H1 (cell line): ENCODE data around the gene TIGD1. TPM values are rescaled to one million over a fixed set of nuclear protein-coding genes. Genes with fewer than 3 reads are reported as not detected.
"Not testable (repeated sequence)": the region's sequence is repeated elsewhere in the genome, so short reads cannot be mapped to it uniquely, and the experiment has no call there.

ENCODE experiments used
- CTCF ChIA-PET: fragments of 300-600 bp; sonication (Branson Sonifier 250); formaldehyde crosslinking; loops from one replicate; lab custom pipeline; 2021; ENCODE audit not compliant: partially characterized antibody; lab: Charles Lee
- POLR2A ChIA-PET: fragments of 300-600 bp; sonication (Branson Sonifier 250); formaldehyde crosslinking; loops from one replicate; lab custom pipeline; 2021; ENCODE audit warnings: inconsistent platforms; ENCODE audit not compliant: partially characterized antibody; lab: Charles Lee
- DNase-seq, 2 experiments: peaks; one replicate each; pipeline versions ENCODE4 v3.0.0 to v3.0.0-alpha.2; 2010 to 2022; ENCODE audit warnings: low spot score in 2 of 2, low read depth in 1 of 2, mixed read lengths in 1 of 2
- FAIRE-seq: peaks from 2 replicates; lab custom pipeline; 2011; peaks lifted over from hg19 to GRCh38; lab: Jason Lieb, UNC
- H2AFZ ChIP-seq: 2 replicates; pipeline ENCODE4 v1.8.1; 2012; ENCODE audit warnings: low read length, inconsistent platforms
- H2AK5ac ChIP-seq: 2 replicates; pipeline ENCODE4 v1.6.1; 2013; ENCODE audit warnings: low read depth, low read length
- H2BK120ac ChIP-seq: replicated peaks from 2 replicates; pipeline ENCODE3; 2013; ENCODE audit warnings: low read depth, low read length, inconsistent platforms
- H2BK12ac ChIP-seq: 2 replicates; pipeline ENCODE4 v1.6.1; 2013; ENCODE audit warnings: low read depth, low read length
- H2BK15ac ChIP-seq: 2 replicates; pipeline ENCODE4 v1.6.1; 2013; ENCODE audit warnings: low read length
- H2BK20ac ChIP-seq: 2 replicates; pipeline ENCODE4 v1.6.1; 2013; ENCODE audit warnings: low read length
- H2BK5ac ChIP-seq: 2 replicates; pipeline ENCODE4 v1.6.1; 2013; ENCODE audit warnings: low read depth, low read length
- H3K14ac ChIP-seq: 2 replicates; pipeline ENCODE4 v1.6.1; 2013; ENCODE audit warnings: inconsistent platforms; ENCODE audit not compliant: insufficient read length
- H3K18ac ChIP-seq: 2 replicates; pipeline ENCODE4 v1.6.1; 2013; ENCODE audit warnings: low read length; ENCODE audit errors: extremely low read depth
- H3K23ac ChIP-seq: 2 replicates; pipeline ENCODE4 v1.6.1; 2013; ENCODE audit warnings: inconsistent platforms; ENCODE audit not compliant: insufficient read length
- H3K23me2 ChIP-seq: 2 replicates; pipeline ENCODE4 v1.6.1; 2013; ENCODE audit warnings: low read depth, low read length
- H3K27ac ChIP-seq: 2 replicates; pipeline ENCODE4 v1.6.1; 2011; ENCODE audit warnings: low read depth, low read length, inconsistent platforms
- H3K27me3 ChIP-seq, 4 experiments: replicated peaks in 1 of 4; 1 replicate in 1 of 4; 2 replicates in 3 of 4; pipeline versions ENCODE4 v1.6.1 to v1.8.1; 2011 to 2013; ENCODE audit warnings: low read length in 3 of 4, mild to moderate bottlenecking in 3 of 4, inconsistent platforms in 2 of 4, mixed read lengths in 2 of 4, moderate library complexity in 1 of 4; ENCODE audit not compliant: control insufficient read depth in 3 of 4, insufficient read depth in 3 of 4; ENCODE audit errors: extremely low read depth in 1 of 4
- H3K36me3 ChIP-seq, 4 experiments: 2 replicates each; pipeline versions ENCODE4 v1.6.1 to v1.8.1; 2011 to 2013; ENCODE audit warnings: mild to moderate bottlenecking in 4 of 4, low read length in 3 of 4, moderate library complexity in 2 of 4, control low read depth in 1 of 4, inconsistent platforms in 1 of 4; ENCODE audit not compliant: insufficient read depth in 4 of 4, control insufficient read depth in 2 of 4
- H3K4ac ChIP-seq: replicated peaks from 2 replicates; pipeline ENCODE3; 2013; ENCODE audit warnings: low read length, low read depth, mixed read lengths, inconsistent platforms; ENCODE audit not compliant: insufficient read length
- H3K4me1 ChIP-seq, 4 experiments: replicated peaks in 1 of 4; 1 replicate in 1 of 4; 2 replicates in 3 of 4; pipeline versions ENCODE4 v1.6.1 to v1.8.1; 2011 to 2013; ENCODE audit warnings: low read length in 3 of 4, inconsistent platforms in 2 of 4, mixed read lengths in 1 of 4; ENCODE audit not compliant: insufficient read depth in 4 of 4, control insufficient read depth in 3 of 4
- H3K4me2 ChIP-seq, 2 experiments: 2 replicates each; pipeline versions ENCODE4 v1.6.1 to v1.8.1; 2011 to 2013; ENCODE audit warnings: low read depth in 2 of 2, low read length in 2 of 2, control low read depth in 1 of 2, inconsistent platforms in 1 of 2, mild to moderate bottlenecking in 1 of 2; ENCODE audit not compliant: insufficient read depth in 1 of 2
- H3K4me3 ChIP-seq, 4 experiments: fragments of 200-600, 300-600 bp in 1 of 4; sonication (generic), shearing (Covaris generic), sonication (Bioruptor Twin) in 1 of 4; 2 replicates each; pipeline versions ENCODE4 v1.5.1 to v1.8.1; 2011 to 2016; ENCODE audit warnings: low read length in 4 of 4, low read depth in 3 of 4, control low read depth in 2 of 4, inconsistent platforms in 2 of 4, mild to moderate bottlenecking in 2 of 4, mixed read lengths in 1 of 4, moderate library complexity in 1 of 4; ENCODE audit not compliant: insufficient read depth in 2 of 4; ENCODE audit errors: extremely low read depth in 1 of 4
- H3K56ac ChIP-seq: replicated peaks from 2 replicates; pipeline ENCODE3; 2013; ENCODE audit warnings: low read depth, mild to moderate bottlenecking, mixed read lengths, low read length, inconsistent platforms; ENCODE audit not compliant: insufficient read length
- H3K79me1 ChIP-seq: 2 replicates; pipeline ENCODE4 v1.6.1; 2013; ENCODE audit warnings: low read depth, low read length, control low read depth
- H3K79me2 ChIP-seq, 2 experiments: 2 replicates each; pipeline versions ENCODE4 v1.6.1 to v1.8.1; 2012 to 2013; ENCODE audit warnings: low read length in 2 of 2, mild to moderate bottlenecking in 2 of 2, inconsistent platforms in 1 of 2; ENCODE audit not compliant: insufficient read depth in 2 of 2, control insufficient read depth in 1 of 2
- H3K9ac ChIP-seq, 4 experiments: replicated peaks in 1 of 4; 1 replicate in 1 of 4; 2 replicates in 3 of 4; pipeline versions ENCODE4 v1.6.1 to v1.8.1; 2011 to 2013; ENCODE audit warnings: low read depth in 3 of 4, low read length in 3 of 4, control low read depth in 2 of 4, mild to moderate bottlenecking in 2 of 4, moderate library complexity in 2 of 4, inconsistent platforms in 1 of 4; ENCODE audit errors: extremely low read depth in 1 of 4
- H3K9me3 ChIP-seq, 2 experiments: 2 replicates each; pipeline versions ENCODE4 v1.6.1 to v1.8.1; 2012 to 2013; ENCODE audit warnings: mild to moderate bottlenecking in 2 of 2, moderate library complexity in 2 of 2, control low read depth in 1 of 2, inconsistent platforms in 1 of 2, low read depth in 1 of 2, low read length in 1 of 2, mixed read lengths in 1 of 2; ENCODE audit not compliant: insufficient read depth in 2 of 2
- H4K20me1 ChIP-seq, 2 experiments: replicated peaks in 1 of 2; 2 replicates each; pipeline versions ENCODE3 to v1.8.1; 2011 to 2013; ENCODE audit warnings: inconsistent platforms in 2 of 2, low read length in 2 of 2, mild to moderate bottlenecking in 1 of 2; ENCODE audit not compliant: insufficient read depth in 2 of 2, control insufficient read depth in 1 of 2
- H4K5ac ChIP-seq: 2 replicates; pipeline ENCODE4 v1.6.1; 2013; ENCODE audit warnings: low read length, low read depth, mixed read lengths, inconsistent platforms; ENCODE audit not compliant: insufficient read length
- H4K8ac ChIP-seq: 2 replicates; pipeline ENCODE4 v1.8.0; 2013; ENCODE audit warnings: mild to moderate bottlenecking, moderate library complexity, low read length, inconsistent platforms; ENCODE audit not compliant: insufficient read depth; ENCODE audit errors: extremely low read depth
- H4K91ac ChIP-seq: replicated peaks from 2 replicates; pipeline ENCODE3; 2013; ENCODE audit warnings: low read length, mixed read lengths, inconsistent platforms; ENCODE audit not compliant: insufficient read length
- CBX5 ChIP-seq: fragments of 300-800, 300-1000 bp; sonication (generic); IDR thresholded peaks from 2 replicates; pipeline ENCODE4 v1.7.1; 2016; ENCODE audit warnings: antibody characterized with exemption, low read length, low read depth
- JUND ChIP-seq: IDR thresholded peaks from 2 replicates; pipeline ENCODE4 v1.6.1; 2011; ENCODE audit warnings: mild to moderate bottlenecking, improper control_type of control experiment, low read length
- RAD21 ChIP-seq, 2 experiments: IDR thresholded peaks in 1 of 2; conservative IDR thresholded peaks in 1 of 2; 2 replicates each; pipeline ENCODE4 v1.6.1; 2011; ENCODE audit warnings: low read depth in 2 of 2, low read length in 2 of 2, improper control_type of control experiment in 1 of 2, inconsistent platforms in 1 of 2, mild to moderate bottlenecking in 1 of 2, moderate library complexity in 1 of 2
- SP4 ChIP-seq: IDR thresholded peaks from 2 replicates; pipeline ENCODE4 v1.6.1; 2012; ENCODE audit warnings: low read length, inconsistent platforms
- SRF ChIP-seq: IDR thresholded peaks from 2 replicates; pipeline ENCODE4 v1.6.1; 2011; ENCODE audit warnings: mild to moderate bottlenecking, low read depth, low read length, moderate library complexity
- TAF7 ChIP-seq: optimal IDR thresholded peaks from 2 replicates; pipeline ENCODE3; 2011; ENCODE audit warnings: low read depth, mild to moderate bottlenecking, inconsistent platforms, low read length, moderate library complexity, borderline replicate concordance
- WGBS, 2 experiments: shearing (Covaris generic) in 1 of 2; methylation state at CpG; one replicate each; pipeline versions ENCODE4 v1.1.6 to v1.1.7; 2013 to 2015; ENCODE audit warnings: low lambda C conversion rate in 2 of 2, mixed read lengths in 2 of 2, inconsistent platforms in 1 of 2, low coverage in 1 of 2, missing lambda C conversion rate in 1 of 2; ENCODE audit not compliant: insufficient replicate concordance in 2 of 2, insufficient coverage in 1 of 2, insufficient read length in 1 of 2; ENCODE audit errors: extremely low coverage in 1 of 2, missing lambda C conversion rate in 1 of 2; 5-methylcytosine and 5-hydroxymethylcytosine counted together
- polyA plus RNA-seq, 7 experiments: library from polyadenylated mRNA; depleted of rRNA in 3 of 7; stranded (reverse) in 5 of 7; unstranded in 2 of 7; fragments of >200 nt in 5 of 7; fragments of 200-250 nt in 2 of 7; gene quantifications; 1 replicate in 5 of 7; 2 replicates in 1 of 7; 4 replicates in 1 of 7; pipeline versions ENCODE4 v1.2.1 to v1.2.3, GENCODE V29; 2011 to 2013; ENCODE audit warnings: missing spikeins in 2 of 7, mixed read lengths in 2 of 7
- total RNA-seq: library from RNA; stranded (reverse); fragmentation: NEBNext Ultra II Directional; extraction: Animal tissue kit (Norgen Biotek cat#: 25700); gene quantifications from 2 replicates; pipeline ENCODE4 v1.2.1, GENCODE V29; 2021

TIGD1 gene
- total and polyA plus RNA-seq, 2 of the 8 experiments (the other 6 are each of a cell fraction or from before 2014, with no cell fraction given) = 4.7 to 8.3 TPM

- no peak for TF ChIP-seq RAD21 (IDR thresholded peaks at IDR 0.05 in 1 of 2, conservative IDR thresholded peaks at IDR 0.05 in 1 of 2; ENCODE audit: low read depth in 2 of 2, low read length in 2 of 2)
- TF ChIP-seq CBX5 = no peak
- no peak for TF ChIP-seq SRF
- TF ChIP-seq SP4 = no peak
- TF ChIP-seq TAF7 = no peak
- TF ChIP-seq JUND = no peak
Observed at GRCh38 chr2:232533944-232534710, 16.2 kb downstream of the TIGD1 start (continued).

DNA sequence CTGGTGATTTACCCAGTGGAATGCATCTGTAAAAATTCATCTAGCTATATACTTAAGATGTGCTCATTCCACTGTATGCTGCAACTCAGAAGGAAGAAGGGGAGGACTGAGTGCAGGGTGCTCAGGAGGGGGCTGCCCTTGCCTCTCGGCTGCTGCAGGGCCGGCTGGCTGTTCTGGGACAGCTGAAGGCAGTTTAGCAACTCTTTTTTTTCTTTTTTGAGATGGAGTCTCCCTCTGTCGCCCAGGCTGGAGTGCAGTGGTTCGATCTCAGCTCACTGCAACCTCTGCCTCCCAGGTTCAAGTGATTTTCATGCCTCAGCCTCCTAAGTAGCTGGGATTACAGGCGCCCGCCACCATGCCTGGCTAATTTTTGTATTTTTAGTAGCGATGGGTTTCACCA, 17.5 kb downstream of the TIGD1 start:
- H4K20me1 ChIP-seq, H3K23ac ChIP-seq, FAIRE-seq, H3K79me2 ChIP-seq, H3K23me2 ChIP-seq, H2BK20ac ChIP-seq, H2BK5ac ChIP-seq, H3K14ac ChIP-seq, H3K4me3 ChIP-seq, H3K4ac ChIP-seq, H3K56ac ChIP-seq, H3K36me3 ChIP-seq, DNase-seq, H3K27ac ChIP-seq, H3K4me2 ChIP-seq, H2AK5ac ChIP-seq, H3K9ac ChIP-seq, H4K5ac ChIP-seq, H2BK15ac ChIP-seq, H3K9me3 ChIP-seq, H3K18ac ChIP-seq, H3K4me1 ChIP-seq, H2BK120ac ChIP-seq, H4K8ac ChIP-seq, H4K91ac ChIP-seq, H3K27me3 ChIP-seq, H3K79me1 ChIP-seq, H2BK12ac ChIP-seq, H2AFZ ChIP-seq: not testable (repeated sequence)
- CTCF ChIA-PET = interaction anchor here (1.0 to 2.1 kb wide), 4 partner anchors 9 to 197 kb away, joined by 3 to 12 read pairs (median 6); no protein-coding TSS in a partner anchor
- POLR2A ChIA-PET = interaction anchor here (1.7 to 2.4 kb wide), 2 partner anchors 12 to 39 kb away, joined by 3 to 12 read pairs; no protein-coding TSS in a partner anchor
- WGBS, 2 experiments = 78% methylated on average over 5 of the region's 7 CpGs; no CpG with 5 or more reads in 1 of the 2 experiments
